HEK293T (cell line): Measurements from ENCODE around the gene MROH9.

ENCODE experiments used
- CTCF ChIA-PET: fragments of 350-600 bp; formaldehyde crosslinking; extraction: SDS; loops from one replicate; lab custom pipeline; 2021; ENCODE audit warnings: antibody characterized with exemption, inconsistent platforms; lab: Yijun Ruan, JAX
- POLR2A ChIA-PET: fragments of 350-600 bp; formaldehyde crosslinking; extraction: SDS; loops from one replicate; lab custom pipeline; 2020; ENCODE audit warnings: antibody characterized with exemption, inconsistent platforms; lab: Yijun Ruan, JAX
- DNase-seq: peaks from one replicate; pipeline ENCODE4 v3.0.0; 2012; ENCODE audit warnings: mixed read lengths; ENCODE audit errors: extremely low spot score
- ARNT ChIP-seq: fragments of 450-650 bp; IDR thresholded peaks from 2 replicates; pipeline ENCODE4 v1.6.1; 2017; ENCODE audit warnings: mild to moderate bottlenecking
- BHLHE40 ChIP-seq: fragments of 450-650 bp; IDR thresholded peaks from 2 replicates; pipeline ENCODE4 v1.6.1; 2016; ENCODE audit warnings: mild to moderate bottlenecking, moderate library complexity, borderline replicate concordance
- CTBP1 ChIP-seq: fragments of 450-650 bp; IDR thresholded peaks from 2 replicates; pipeline ENCODE4 v1.6.1; 2016; ENCODE audit warnings: borderline replicate concordance
- ELF4 ChIP-seq: fragments of 450-650 bp; IDR thresholded peaks from 2 replicates; pipeline ENCODE4 v1.6.1; 2017; ENCODE audit warnings: antibody characterized with exemption
- FOXA1 ChIP-seq: fragments of 450-650 bp; IDR thresholded peaks from 2 replicates; pipeline ENCODE4 v1.6.1; 2016; ENCODE audit warnings: mild to moderate bottlenecking
- FOXK2 ChIP-seq: fragments of 450-650 bp; IDR thresholded peaks from 2 replicates; pipeline ENCODE4 v1.6.1; 2016; ENCODE audit warnings: mild to moderate bottlenecking
- FOXM1 ChIP-seq: fragments of 450-650 bp; IDR thresholded peaks from 2 replicates; pipeline ENCODE4 v1.6.1; 2017; ENCODE audit warnings: mild to moderate bottlenecking, borderline replicate concordance
- HDGF ChIP-seq: fragments of 450-650 bp; IDR thresholded peaks from 2 replicates; pipeline ENCODE4 v1.6.1; 2017; ENCODE audit warnings: antibody characterized with exemption, borderline replicate concordance
- L3MBTL2 ChIP-seq: fragments of 450-650 bp; conservative IDR thresholded peaks from 2 replicates; pipeline ENCODE4 v1.6.1; 2016; ENCODE audit warnings: mild to moderate bottlenecking
- LEF1 ChIP-seq: fragments of 450-650 bp; IDR thresholded peaks from 2 replicates; pipeline ENCODE4 v1.6.1; 2017; ENCODE audit warnings: mild to moderate bottlenecking, borderline replicate concordance
- NFRKB ChIP-seq: fragments of 450-650 bp; IDR thresholded peaks from 2 replicates; pipeline ENCODE4 v1.6.1; 2016; ENCODE audit warnings: mild to moderate bottlenecking, moderate library complexity
- PKNOX1 ChIP-seq: fragments of 450-650 bp; IDR thresholded peaks from 2 replicates; pipeline ENCODE4 v1.6.1; 2016
- SP1 ChIP-seq: fragments of 450-650 bp; IDR thresholded peaks from 2 replicates; pipeline ENCODE4 v1.6.1; 2017
- SUZ12 ChIP-seq: fragments of 450-650 bp; IDR thresholded peaks from 2 replicates; pipeline ENCODE4 v1.6.1; 2016; ENCODE audit warnings: mild to moderate bottlenecking
- TARDBP ChIP-seq: fragments of 450-650 bp; IDR thresholded peaks from 2 replicates; pipeline ENCODE4 v1.6.1; 2016
- ZNF384 ChIP-seq: fragments of 450-650 bp; IDR thresholded peaks from 2 replicates; pipeline ENCODE4 v1.6.1; 2016

MROH9 gene, protein sequence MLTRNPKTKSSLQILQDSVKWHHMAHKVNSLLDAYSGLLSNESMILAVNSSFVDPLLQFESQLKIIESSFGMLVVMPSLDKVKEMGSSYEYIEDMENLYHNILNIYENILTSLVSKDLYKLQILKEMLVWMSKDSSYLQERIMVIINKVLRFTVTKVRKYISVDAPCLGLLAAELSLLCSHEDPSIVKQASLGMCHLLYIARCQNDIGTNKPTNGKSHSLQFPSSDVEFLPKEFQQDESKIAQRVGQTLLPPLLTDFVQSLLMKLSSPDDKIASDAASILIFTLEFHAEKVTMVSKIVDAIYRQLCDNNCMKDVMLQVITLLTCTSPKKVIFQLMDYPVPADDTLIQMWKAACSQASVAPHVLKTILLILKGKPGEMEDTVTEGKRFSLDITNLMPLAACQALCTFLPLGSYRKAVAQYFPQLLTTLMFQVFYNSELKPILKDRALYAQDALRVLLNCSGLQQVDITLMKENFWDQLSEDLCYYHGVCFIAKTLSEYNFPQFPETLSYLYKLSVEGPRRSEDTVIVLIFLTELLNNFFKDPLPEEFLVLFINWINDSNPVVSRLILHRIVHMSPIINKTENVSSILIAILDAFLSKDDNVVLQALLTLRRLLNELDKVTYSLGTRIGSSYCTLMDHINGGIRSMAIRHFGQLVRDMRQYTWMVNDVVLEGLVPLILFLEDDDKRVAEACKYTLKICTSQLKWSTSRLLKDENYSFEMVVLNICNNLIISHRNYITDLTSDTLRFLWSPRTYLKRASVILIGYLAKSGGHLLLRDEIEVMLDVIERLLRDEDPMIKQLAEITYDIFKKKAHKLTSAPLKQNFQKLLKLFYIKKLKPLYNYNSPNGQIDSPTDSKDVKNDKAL

DNA sequence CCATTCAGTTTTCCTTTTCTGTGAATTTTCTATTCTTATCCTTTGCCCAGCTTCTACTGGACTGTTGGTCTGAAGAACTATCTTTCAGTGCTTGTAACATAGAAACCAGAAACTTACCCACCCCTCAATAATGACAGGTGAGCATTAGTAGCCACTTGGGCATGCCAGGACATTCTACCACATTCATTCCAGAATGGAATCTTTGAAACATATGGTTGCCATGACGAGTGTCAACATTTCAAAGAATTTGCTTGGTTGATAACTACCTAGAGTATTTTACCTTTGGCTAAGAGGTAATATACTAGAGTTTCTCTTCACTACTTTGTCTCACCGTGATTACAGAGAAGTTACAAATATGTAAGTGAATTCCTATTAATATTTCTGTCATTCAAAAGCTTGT lies at the start of gene MROH9:
Gene MROH9, plus strand, starts transcription at position 304 of the 400 bp plus-strand sequence. CDS start 10,023 bp downstream, outside the sequence.
- ChIA-PET CTCF (no interaction called here), POLR2A (no interaction called here)
- TF ChIP-seq L3MBTL2 (no peak), SUZ12 (no peak), ZNF384 (no peak), LEF1 (no peak), SP1 (no peak), ARNT (no peak), FOXA1 (no peak)
- DNase-seq = no peak

DNA sequence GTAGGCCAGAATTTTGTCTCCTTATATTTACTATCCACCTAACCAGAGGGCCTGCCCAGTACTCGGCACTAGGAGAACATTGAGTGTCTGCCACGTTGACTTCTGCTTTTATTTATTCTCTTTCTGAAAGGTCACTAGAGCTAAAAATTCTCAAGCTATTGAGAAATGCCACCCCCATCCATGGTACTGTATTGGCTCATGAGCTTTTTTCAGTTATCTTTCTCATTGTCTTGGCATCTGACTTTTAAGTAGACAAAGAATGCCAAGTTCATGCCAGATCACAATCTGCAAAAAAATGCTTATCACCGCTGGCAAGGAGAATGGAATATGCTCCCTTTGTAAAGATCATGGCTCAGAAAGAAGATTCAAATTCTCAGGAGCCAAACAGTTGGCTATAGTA lies 49.8 kb upstream of the MROH9 start:
- ChIA-PET CTCF (no interaction called here), POLR2A (no interaction called here)
- TF ChIP-seq FOXK2 (no peak), LEF1 (no peak), ARNT (no peak), L3MBTL2 (no peak), TARDBP (no peak), NFRKB (no peak), FOXA1 (no peak), FOXM1 (no peak), SP1 (no peak)
- no peak for DNase-seq

DNA sequence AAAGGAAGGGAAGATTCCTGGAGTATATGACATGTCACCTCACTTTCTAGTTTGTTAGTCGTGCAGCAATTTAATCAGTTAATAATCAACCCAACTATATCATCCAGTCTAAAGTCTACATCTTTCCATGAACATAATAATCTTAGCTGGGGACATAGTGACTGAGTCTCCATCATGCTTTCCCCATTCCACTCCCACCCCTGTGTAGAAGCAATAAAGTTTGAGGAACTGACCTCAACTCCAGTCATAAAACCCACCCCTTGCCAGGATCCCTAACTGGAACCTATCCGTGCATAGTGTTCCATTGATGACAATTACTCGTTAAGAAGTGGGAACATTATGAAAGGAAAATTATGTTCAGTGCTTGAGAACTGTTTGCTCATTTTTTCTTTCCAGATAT lies 48.9 kb upstream of the MROH9 start:
- ChIA-PET POLR2A (no interaction called here), CTCF (no interaction called here)
- DNase-seq = no peak
- TF ChIP-seq TARDBP (no peak), PKNOX1 (no peak), ARNT (no peak), ZNF384 (no peak), LEF1 (no peak), CTBP1 (no peak), NFRKB (no peak), FOXM1 (no peak), HDGF (no peak), L3MBTL2 (no peak), SP1 (no peak), FOXK2 (no peak), ELF4 (no peak), FOXA1 (no peak), SUZ12 (no peak), BHLHE40 (no peak)

DNA sequence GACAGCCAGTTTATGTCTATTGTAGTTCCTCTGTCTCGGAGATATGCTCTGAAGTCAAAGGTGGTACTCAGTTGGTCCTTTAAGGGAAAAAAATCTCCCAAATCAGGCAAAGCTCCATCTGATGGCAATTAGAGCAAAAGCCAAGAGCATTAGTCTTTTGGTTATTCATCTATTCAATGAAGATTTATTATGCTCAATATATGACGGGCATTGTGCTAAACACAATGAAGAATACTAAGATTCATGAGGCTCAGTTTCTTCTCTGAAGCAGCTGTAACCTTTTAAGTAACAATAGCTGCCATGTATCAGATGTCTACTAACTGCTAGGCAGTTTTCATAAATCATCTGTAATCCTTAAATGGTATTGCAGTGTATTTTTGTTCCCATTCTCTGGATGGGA lies 47.6 kb upstream of the MROH9 start:
- ChIA-PET POLR2A (no interaction called here), CTCF (no interaction called here)
- TF ChIP-seq SUZ12 = no peak
- TF ChIP-seq NFRKB = no peak
- TF ChIP-seq SP1 = no peak
- TF ChIP-seq ELF4 = no peak
- TF ChIP-seq FOXK2 = no peak
- TF ChIP-seq L3MBTL2 = no peak
- no peak for TF ChIP-seq CTBP1
- TF ChIP-seq FOXM1 = no peak
- no peak for DNase-seq

GRCh38 chr1:170891872-170892271 lies 43.5 kb upstream of the MROH9 start:
- DNase-seq = no peak
- TF ChIP-seq FOXM1 (no peak), ZNF384 (no peak), SUZ12 (no peak), BHLHE40 (no peak), FOXK2 (no peak)
- POLR2A ChIA-PET = no interaction called here
- CTCF ChIA-PET = no interaction called here

DNA sequence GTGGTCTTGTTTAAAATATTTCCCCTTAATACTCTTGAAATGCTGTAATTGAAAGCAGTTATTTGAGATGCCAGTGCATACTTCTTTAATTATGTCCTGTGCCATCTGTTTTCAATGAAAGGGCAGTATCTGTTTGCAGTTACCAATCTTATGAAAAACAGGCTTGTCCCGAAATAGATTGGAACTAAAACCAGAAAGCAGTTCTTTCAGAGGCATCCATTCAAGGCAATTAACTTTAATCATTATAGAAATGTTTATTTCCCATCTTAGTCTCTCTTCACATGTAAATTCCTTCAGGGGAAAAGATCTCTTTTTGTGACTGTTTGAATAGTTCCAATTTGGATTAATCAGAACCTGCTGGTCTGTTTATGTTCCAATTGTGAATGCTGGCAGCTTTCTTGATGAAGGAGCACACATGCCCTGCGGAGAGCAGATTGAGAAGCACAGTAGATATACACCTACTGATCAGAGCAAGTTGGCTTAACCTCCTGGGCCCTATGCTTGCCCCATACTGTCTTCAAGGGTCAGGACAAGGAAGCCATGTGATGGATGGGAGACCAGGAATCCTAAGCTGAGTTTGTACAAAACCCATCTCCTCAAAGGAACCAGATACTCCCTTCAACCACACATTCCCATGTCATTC lies 41.6 kb upstream of the MROH9 start:
- ChIA-PET POLR2A (no interaction called here), CTCF (no interaction called here)
- no peak for TF ChIP-seq ZNF384
- TF ChIP-seq FOXM1 = no peak
- no peak for TF ChIP-seq SP1
- TF ChIP-seq L3MBTL2 = no peak
- TF ChIP-seq CTBP1 = no peak
- TF ChIP-seq PKNOX1 = no peak
- DNase-seq = no peak
